PFSK-1 (cell line): ENCODE data around the gene SKI.

Experiments
- FOXP2 ChIP-seq: optimal IDR thresholded peaks from 2 replicates; pipeline ENCODE3; 2011; ENCODE audit warnings: borderline replicate concordance, control low read depth, inconsistent platforms; ENCODE audit not compliant: insufficient read depth; ENCODE audit errors: extremely low read length, extremely low read depth
- POLR2AphosphoS5 ChIP-seq: IDR thresholded peaks from 2 replicates; pipeline ENCODE4 v1.6.1; 2012; ENCODE audit warnings: low read depth, mild to moderate bottlenecking, control low read depth, low read length, moderate library complexity
- SIN3A ChIP-seq: IDR thresholded peaks from 2 replicates; pipeline ENCODE4 v1.6.1; 2012; ENCODE audit warnings: mild to moderate bottlenecking, low read length, moderate library complexity, borderline replicate concordance; ENCODE audit not compliant: insufficient read depth
- TAF1 ChIP-seq: IDR thresholded peaks from 2 replicates; pipeline ENCODE4 v1.6.1; 2012; ENCODE audit warnings: low read length, control low read depth, borderline replicate concordance; ENCODE audit not compliant: insufficient read depth

- TF ChIP-seq FOXP2 (no peak), POLR2AphosphoS5 (no peak), TAF1 (no peak), SIN3A (no peak)
These were observed 108.4 kb downstream of the SKI start for GRCh38 chr1:2336499-2336898.
